HG03342 (cell line): ENCODE measurements around the gene ABCA13.

Source experiments
- ATAC-seq: cut with Tn5 transposase; IDR thresholded peaks from one replicate; pipeline ENCODE4 v1.9.1; 2021; ENCODE audit warnings: mild to moderate bottlenecking, moderate library complexity; ENCODE audit not compliant: unreplicated experiment

The ABCA13 gene

DNA sequence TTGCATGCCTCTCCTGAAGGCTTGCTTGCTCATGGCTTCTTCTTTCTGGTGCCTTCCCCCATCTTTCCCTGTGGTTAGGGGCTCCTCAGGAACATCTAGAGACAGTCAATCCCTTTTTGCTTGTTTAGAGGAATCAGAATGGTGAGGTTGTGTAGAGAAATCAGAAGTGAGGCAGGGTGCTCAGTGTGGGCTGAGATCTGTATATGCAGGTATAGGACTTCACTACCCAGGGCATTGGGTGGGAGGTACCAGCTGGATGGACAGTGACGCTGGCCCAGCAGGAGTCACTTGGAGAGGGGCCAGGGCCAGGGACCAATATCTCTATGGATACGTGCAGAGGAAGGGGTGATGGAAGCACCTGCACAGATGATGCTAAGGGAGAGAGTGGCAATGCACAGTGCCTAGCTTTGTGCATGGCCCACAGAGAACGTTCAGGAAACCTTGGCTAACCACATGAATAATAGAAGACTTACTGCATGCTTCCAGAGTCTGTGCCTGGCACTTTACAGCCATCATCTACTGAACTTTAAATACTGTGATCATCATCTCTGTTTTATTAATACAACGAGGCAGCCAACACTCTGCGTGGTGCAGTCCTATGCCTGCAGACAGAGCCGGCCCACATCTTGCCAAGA, 255.2 kb downstream of the ABCA13 start:
- ATAC-seq, result no peak

DNA sequence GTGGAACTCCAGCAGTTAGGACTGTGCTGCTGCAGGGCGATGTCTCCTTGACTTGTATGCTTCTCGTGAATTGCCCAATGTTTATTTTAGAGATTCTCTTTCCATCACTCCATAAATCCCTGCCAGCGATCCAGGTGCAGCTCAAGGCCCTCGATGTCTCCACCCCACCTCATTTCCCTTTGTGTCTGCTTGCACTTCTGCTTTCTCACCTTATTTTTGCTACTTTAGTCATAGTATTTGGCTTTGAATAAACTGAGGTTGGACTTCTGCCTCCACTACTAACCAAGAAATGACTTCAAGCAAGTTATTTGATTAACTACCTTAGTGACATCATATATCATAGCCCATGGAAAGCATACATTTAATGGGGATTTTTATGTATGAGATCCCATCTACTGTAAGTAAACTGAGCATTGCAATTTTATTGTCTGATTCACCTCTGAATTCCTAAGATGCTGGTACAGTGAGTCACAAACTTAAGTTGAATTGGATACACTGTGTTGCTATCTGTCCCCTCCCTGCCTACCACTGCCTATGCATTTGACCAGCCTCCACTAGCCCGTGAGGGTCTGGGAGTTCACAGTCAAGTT, 255.8 kb downstream of the ABCA13 start:
- no peak for ATAC-seq

DNA sequence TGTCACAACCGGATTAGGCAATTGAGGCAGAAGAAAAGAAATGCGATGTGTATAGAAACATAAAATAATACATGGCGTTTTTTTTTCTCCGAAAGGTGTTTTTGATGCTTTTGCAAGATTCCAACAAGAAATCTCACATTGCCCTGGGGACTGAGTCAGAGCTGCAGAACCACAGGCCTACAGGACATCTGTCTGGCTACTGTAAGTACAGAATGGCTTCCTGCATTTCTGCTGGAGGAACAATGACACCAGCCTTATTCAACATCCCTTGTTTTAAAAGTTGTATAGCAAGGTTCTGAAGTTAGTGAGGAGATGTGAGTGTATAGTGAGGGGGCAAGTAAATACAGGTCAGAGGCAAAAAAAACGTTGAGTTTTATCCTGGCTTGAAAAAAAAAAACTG, 256.4 kb downstream of the ABCA13 start:
- ATAC-seq, result no peak

DNA sequence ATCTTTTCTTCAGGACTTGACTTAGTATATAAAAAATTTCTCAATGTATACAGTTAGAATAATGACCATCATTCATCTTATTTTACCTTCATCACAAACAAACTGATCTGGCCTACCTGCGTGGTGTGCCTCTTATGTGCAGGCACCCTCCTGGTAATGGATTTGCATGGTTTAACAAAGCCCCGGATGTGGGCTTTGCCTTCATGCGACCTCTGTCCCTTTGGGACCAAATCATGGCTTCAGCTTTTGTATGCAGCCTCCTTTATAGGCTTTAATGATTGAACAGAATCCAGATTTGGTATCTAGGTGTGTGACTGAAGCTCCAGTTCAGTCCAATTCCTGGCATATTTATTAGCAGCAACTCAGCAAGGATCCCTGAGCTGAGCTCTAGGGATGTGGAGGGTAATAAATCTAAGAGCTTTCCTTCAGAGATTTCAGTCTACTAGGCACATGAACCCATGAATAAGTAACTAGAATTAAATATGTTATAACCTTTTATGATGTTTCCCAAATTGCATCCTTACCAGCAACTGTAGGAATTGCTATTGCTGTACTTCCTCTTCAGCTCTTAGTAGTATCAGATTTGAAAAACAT, 256.9 kb downstream of the ABCA13 start:
- no peak for ATAC-seq

DNA sequence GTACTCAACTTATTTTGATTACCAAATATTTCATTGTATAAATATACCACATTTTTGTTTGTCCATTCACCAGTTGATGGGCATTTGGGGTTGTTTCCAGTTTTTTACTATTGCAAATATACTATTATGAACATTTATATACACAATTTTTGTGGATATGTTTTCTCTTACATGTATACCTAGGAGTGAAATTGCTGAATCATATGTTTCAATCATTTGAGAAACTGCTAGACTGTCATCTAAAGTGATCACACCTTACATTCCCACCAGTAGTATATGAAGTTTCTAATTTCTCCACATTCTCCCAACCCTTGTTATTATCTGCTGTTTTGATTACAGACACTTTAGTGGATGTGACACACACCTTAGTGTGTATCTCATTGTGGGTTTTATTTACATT, 257.9 kb downstream of the ABCA13 start:
- ATAC-seq, result no peak

DNA sequence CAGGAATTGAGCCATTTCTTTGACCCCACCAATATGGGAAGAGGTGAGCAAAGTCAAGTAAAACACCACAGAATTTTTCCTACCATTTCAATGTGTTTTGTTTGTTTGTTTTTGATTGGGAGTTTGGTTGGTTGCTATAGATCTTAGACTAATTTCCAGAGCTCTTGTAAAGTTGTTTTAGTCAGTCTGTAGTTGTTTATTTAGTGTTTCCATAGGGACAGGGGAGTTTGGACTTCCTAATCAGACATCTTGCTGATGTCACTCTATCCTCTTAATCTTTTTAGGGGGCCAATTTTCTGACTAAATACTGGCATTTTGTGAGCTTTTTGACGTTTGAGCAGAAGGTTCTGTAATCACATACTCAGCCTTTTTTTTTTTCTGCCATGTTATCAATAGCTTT, 266.9 kb downstream of the ABCA13 start:
- no peak for ATAC-seq

DNA sequence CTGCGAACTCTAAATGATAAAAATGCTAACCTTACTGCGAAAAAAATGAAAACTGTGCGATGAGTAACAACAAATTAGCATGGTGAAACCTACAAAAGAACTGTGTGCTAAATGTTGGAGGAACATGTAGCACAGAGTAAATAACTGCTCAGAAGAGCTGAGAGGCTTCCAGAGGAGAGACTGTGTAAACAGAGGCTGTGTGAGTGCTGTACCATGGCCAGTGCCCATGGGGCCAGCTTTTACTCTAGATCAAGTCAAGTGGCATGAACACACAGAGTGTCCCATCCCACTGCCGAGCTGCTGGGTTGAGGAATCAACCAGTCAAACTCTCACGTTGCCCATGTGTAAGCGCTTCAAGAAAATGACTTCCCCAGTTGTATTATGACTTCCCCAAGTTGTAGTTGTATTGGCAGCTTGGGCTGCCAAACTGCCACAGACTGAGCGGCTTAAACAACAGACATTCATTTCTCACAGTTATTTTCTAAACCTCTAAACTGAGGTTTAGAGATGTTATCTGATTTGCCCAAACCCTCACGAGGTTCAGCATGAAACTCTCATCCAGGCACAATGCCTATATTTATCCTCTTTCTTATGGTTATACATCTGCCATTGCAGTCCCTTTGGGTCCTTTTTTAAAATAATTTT, 270.7 kb downstream of the ABCA13 start:
- ATAC-seq, result no peak

DNA sequence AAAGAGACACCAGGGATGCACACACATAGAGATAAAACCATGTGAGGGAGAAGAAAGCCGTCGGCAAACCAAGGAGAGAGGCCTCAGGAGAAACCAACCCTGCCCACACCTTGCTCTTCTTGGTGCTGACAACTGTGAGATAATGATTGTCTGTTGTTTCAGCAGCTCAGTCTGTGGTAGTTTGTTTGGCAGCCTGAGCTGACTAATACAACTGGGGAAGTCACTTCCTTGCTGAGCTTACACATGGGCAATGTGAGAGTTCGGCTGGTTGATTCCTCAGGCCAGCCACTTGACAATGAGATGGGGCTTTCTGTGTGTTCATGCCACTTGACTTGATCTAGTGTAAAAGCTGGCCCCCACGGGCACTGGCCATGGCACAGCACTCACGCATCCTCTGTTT, 271.8 kb downstream of the ABCA13 start:
- ATAC-seq, result no peak

DNA sequence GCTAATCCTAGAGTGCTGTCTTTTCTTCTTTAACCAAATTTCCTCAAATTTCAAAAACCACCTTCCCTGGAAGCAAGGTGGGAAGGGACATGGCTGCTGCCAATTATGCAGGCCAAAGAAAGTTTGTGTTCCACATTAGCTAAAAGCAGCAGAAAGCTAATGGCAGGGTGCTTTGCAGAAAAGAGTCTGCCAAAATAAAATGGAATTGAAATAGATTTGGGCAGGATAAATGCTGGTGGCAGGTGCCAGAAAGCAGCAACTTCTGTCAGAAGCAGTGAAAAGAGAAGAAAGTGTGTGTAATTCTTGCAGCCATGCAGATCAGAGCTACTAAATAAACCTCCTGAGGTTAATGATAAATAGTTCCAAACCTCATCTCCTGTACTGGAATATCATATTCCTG, 275.5 kb downstream of the ABCA13 start:
- no peak for ATAC-seq

DNA sequence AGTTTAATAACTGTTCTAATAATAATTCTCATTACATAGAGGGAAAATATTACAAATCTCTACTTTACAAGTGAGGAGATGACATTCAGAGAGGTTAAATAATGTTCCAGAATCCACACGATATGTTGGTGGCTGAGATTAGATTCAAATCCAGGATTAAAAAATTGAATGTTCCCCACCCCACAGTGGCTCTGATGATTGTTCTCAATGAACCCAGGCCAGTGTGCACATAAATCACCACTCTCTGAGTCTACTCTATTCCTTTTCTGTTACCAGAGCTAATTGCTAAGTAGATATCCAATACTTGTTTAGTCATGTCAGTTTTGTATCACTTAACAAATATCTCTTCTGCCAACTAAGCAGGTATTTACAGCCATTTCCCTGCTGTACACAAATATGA, 281.0 kb downstream of the ABCA13 start:
- ATAC-seq, result no peak

DNA sequence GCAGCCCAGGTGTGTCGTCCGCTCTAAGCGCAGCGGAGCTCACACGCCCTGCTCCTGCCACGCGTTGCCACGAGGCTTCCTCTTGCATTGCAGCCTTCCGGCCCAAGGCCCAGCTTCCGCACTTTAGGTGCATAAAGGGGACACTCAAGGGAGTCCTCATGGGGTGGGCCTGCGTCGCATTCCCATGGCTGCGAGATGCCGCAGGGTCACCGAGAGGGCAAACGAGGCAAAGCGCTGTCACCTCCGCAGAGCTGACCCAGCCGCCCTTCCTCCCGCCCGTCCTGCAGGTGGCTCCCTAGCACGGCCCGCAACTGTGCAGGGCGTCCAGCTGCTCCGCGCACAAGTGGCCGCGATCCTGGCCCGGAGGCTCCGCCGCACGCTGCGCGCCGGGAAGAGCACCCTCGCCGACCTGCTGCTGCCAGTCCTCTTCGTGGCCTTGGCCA, 283.5 kb downstream of the ABCA13 start:
- no peak for ATAC-seq

DNA sequence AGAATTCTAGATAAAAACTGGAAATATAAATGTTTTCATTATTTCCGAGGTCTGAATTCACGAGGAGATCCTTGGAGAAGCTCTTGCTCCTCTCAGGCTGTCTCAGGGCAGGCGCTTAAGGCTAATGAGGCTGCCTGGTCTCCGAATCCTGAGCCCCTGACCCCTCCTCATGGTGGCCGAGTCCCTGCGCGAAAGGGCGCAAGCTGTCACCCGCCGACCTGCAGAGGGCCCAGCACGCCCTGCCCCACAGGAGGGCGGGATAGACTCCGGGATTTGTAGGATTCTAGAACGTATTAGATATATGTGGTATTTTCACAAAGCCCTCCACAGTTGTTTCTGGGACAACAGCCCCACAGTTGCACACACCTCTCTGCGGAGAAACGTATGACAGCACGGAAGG, 284.1 kb downstream of the ABCA13 start:
- no peak for ATAC-seq

DNA sequence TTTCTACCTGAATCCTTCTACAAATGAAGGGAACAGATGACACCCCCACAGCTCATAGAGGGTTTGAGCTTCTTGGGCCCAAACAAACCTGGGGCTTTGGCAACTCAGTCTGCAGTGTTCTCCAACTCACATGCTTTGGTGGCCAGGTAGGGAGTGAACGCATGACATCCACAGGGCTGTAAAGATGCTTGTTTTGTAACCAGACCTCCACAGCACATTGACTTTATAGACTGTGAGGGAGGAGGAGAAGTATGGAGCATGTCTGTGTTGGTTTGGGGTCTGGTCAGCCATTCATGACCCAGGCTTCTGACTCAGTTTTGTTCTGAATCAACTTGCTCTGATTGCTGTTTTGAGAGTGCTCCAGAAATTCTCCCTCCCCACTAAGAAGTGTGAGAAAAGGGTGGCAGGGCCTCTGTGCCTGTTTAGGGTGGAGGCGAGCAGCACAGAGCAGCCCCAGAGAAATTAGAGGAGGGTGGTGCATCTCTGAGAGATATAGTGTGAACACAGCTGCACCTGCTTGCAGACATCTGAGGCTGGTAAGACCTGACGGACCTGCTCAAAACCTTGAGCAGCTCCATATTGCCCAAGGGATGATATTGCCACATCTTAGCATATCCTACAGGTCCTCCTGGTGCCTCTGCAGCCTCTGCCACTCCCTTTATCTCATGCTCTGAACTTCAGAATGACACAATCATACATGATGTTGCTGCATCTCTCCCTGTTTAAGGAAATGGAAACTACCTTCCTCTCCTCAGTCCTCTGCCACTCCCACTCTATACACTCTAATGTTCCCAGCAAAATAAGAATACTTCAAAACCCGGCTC, 287.7 kb downstream of the ABCA13 start:
- no peak for ATAC-seq

DNA sequence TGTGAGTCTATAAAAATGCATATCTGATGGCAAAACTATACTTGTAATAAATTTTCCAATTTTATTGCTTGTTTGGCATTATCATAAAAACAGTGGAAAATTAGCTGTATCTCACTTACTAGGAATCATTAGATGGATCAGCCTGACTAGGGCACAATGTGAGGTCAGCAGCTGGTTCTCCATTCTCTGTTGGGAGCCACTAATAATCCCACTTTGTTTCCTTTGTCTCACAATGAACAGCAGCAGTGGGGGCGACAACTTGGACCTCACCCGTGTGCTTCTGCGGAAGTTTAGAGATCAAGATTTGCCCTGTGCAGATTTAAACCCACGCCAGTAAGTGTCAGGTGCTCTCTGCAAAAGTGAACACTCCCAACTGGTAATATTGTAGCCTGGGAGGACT, 295.5 kb downstream of the ABCA13 start:
- no peak for ATAC-seq

DNA sequence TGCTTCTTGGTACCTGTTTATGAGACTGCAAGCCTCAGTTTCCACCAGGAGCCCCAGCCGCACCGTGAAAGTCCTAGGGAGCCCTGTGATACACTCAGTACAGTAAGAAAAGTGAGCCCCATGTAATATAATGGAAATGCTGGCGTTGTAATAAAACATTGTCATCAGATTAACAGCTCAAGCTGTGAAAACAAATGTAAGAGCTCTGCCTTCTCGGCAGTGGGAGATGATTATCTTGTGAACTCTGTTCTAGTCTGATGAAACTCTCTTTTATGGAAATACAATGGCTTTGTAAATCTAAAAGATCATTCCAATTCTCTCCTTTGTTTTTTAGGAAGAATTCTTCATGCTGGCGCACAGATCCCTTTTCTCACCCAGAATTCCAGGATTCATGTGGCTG, 299.9 kb downstream of the ABCA13 start:
- ATAC-seq, result no peak

DNA sequence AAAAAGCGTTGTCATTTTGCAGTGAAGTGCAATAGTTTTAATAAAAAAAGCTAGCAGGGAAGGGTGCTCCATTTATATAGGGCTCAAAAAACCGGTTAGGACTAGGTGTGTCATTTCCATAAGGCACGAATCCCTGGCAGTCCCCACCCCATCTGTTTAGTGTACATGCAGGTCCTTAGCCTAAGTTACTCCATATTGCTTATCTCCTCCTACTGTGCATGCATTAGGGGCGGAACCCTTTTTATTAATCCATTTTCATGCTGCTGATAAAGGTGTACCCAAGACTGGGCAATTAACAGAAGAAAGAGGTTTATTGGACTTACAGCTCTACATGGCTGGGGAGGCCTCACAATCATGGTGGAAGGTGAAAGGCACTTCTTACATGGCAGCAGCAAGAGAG, 301.4 kb downstream of the ABCA13 start:
- ATAC-seq, result no peak

DNA sequence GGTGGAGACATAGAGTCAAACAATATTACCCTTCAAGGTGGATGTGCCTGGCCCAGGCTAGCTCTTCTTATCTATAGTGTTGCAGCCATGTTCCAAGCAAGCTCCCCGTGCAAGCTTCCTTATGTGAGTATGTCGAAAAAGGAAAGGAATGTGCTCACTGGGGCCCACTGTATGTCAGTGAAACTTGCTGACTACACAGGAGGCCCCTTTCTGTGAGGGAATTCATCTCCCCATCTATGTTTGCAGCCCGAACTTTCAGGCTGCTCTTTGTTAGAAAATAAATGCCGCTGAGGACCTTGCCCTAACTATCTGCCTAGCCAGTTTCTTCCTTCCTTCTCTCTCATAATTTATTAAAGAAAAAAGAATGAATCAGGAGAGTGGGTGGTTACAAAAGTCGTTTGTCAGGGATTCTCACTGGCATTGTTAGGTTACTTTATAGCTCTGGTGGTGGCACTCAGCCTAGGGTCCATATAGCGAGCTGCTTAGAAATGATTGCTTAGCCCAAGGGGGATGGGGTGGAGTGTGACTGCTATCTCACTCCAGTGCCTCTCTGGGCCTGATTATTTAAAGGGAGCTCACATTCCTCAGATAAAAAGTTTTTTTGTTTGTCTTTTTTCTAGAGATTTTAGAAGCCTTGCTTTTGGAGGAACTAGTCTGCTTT, 302.1 kb downstream of the ABCA13 start:
- no peak for ATAC-seq

DNA sequence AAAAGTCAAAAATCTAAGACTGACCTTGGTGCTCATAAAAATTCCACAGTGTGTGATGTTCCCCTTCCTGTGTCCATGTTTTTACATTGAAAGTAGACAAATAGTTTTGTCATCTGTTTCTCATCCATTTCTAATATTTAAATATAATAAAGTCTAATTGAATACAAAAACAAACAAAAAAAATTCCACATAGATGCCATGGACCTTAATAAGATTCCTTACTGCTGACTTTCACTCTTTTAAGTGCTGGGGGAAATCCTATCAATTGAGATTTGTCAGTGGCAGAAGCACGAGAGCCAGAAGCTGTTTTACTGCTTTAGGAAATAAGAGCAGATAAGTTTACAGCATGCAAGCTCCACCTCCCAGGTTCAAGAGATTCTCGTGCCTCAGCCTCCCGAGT, 310.0 kb downstream of the ABCA13 start:
- no peak for ATAC-seq

DNA sequence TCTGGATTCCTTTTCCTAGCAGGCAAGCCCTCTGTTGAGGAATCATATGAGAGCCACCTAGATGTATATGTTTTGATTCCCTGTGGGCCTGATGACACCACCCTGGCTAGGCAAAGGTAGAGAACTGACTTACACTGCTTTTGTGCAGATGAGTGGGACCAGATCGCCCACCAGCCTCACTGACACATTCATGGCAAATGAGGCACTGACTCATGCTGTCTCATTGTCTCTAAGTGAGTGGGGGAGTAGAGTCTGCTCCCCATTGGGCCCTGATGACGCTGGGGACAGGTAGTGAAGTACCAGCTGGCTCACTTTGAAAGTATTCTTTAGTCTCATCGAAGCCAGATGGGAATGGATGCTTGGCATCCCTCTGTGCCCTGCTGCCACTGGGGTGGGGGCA, 326.3 kb downstream of the ABCA13 start:
- ATAC-seq, result no peak

DNA sequence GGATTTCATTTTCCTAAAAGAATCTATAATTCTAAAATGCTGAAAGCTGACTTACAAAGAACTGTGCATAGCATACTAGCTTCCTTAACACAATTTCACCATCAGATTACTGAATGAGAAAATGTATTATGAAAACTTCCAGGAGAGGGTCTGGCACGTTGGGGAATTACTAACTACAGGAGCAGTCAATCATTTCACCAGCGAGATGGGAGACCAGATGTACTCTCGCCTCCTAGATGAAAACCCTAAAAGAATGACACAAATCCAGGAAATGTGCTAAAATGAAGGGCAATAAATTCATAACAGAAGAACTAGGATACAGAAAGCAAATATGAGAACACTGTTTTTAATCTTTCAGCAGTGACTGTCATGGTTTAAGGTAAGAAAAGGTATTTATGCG, 330.8 kb downstream of the ABCA13 start:
- no peak for ATAC-seq

DNA sequence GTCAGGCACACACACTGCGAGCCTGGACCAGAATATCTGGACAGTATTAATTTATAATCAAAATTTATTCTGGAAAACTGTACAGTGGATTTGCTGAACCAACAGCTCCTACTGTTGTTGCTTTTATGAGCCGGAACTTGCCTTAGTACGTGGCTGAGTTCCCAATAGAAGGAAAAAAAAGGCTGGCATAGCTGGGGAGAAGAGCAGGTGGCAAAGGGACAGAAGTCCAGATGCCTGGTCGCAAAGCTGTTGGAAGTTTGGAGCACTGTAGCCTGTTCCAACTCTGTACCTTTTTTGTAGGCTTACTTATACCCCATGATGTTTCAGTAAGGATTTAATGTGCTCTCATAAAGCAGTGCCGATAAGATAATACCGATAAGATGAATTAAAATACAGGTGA, 333.8 kb downstream of the ABCA13 start:
- no peak for ATAC-seq
